GM19193 (cell line): ENCODE results near the gene VCX.
"Not testable (repeated sequence)": the region's sequence is repeated elsewhere in the genome, so short reads cannot be mapped to it uniquely, and the experiment has no call there.

Experiments used
- POLR2A ChIP-seq: IDR thresholded peaks from 4 replicates; pipeline ENCODE4 v1.6.1; 2011; ENCODE audit not compliant: insufficient read depth, insufficient read length; ENCODE audit errors: extremely low read depth

Gene VCX

DNA sequence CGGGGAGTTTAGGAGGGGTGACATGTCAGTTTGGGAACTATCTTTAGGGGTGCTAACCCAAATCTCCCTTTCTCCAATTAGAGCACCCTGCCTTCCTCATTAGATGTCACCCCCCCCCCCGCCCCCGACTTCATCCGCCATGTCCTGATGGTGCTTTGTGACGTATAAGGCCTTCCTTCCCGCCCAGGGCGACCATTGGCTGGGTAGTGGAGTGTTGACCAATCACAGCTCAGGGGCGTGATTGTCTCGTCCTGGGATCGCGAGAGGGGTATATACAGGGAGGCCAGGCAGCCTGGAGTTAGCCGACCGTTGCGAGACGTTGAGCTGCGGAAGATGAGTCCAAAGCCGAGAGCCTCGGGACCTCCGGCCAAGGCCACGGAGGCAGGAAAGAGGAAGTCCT is at the start of gene VCX:
Gene VCX, plus strand, starts transcription at position 301 of the 400 bp plus-strand sequence. Its CDS starts 33 bp downstream, at position 334.
- not testable (repeated sequence) for TF ChIP-seq POLR2A

GRCh38 chrX:7798327-7798726 is 44.6 kb upstream of the VCX start:
- no peak for TF ChIP-seq POLR2A

DNA sequence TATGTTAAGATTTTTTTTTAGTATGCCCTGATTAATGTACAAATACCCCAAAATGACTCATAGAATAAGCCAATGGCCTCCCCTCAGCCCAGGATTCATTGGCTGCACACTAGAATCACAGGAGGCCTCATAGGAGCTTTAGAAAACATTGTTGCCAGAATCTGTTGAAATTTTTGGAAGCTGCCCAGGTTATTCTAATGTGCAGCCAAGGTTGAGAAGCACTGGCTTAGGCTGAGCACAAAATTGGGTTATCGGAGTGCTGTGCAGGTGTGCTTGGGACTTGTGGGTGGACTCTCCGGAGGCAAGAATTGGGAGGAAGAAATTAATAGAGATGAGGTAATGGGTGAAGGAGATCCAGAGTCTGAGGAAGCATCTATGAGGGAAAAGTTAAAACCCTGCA is 41.3 kb upstream of the VCX start:
- no peak for TF ChIP-seq POLR2A

DNA sequence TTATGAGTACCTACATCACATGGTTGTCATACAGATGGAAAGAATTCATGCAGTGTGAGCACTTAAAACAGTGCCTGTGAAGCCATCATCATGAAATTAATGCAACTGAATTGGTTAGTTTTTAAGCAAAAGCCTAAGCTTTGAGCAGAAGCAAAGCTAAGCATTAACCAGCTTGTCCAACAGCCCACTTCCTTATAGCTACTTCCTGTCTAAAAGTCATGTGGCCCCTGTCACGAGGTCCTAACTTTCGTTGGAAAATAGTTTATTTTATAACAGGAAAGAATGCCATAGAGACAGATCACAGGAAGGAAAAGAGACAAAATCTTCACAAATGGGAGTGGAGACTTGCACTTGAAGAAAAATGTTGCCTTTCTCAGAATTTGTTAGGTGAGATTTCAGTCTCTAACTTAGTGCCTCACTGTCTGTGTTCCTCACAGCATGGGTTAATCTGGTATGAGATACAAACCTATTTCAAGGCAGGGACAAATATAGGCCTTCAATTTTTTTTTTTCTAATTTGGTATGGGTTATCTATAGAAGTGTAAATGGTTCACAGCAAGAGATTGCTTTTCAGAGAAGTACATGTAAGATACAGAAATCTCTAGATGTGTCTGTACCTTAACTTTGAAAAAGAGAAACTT is 27.7 kb upstream of the VCX start:
- TF ChIP-seq POLR2A, result no peak

GRCh38 chrX:7828594-7828993 is 14.4 kb upstream of the VCX start:
- TF ChIP-seq POLR2A, result no peak

DNA sequence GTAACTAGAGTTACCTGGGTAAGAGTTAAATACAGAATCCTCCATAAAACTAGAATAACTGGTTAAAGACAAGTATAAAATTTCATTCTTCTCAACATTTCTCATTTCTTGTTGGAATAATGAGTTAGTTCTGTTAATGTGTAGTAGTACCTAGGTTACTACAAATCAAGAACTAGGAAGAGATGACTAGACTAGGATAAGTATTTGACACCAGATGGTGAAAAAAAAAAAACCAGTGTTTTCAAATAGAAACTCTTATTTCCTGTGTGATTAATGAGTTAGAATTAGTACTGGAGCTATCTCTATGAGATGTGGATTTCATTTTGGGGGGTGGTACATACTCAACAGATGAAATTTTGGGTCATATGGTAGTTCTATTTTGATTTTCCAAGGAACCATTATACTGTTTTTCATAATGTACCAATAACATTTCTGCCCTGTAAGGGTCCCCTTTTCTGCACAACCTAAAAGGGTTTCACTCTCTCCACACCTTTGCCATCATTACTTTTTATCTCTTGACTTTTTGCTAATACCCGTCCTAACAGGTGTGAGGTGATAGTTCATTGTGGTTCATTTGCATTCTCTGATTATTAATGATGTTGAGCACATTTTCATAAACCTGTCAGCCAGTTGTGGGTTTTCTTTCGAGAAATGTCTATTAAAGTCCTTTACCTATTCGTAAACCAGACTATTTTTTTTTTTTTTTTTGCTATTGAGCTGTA is 1.7 kb upstream of the VCX start:
- no peak for TF ChIP-seq POLR2A

DNA sequence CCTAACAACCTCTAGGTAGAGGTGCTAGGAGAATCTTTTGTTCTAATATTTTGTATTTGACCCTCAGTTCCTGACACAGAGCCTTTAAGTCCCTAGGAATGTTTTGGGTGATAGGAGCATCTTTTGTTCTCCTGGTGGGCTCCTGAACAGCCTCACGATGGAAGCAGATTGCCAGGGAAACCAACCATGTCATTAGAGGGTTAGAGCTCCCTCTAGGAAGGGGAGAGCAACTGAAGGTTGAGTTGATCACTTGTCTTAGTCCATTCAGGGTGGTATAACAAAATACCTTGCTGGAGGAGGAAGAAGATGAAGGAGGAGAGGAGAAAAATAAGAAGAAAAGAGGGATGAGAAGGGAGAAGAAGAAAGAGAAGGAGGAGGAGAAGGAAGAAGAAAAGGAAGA is 9.2 kb downstream of the VCX start:
- no peak for TF ChIP-seq POLR2A

GRCh38 chrX:7872042-7872441 is 29.1 kb downstream of the VCX start:
- no peak for TF ChIP-seq POLR2A

DNA sequence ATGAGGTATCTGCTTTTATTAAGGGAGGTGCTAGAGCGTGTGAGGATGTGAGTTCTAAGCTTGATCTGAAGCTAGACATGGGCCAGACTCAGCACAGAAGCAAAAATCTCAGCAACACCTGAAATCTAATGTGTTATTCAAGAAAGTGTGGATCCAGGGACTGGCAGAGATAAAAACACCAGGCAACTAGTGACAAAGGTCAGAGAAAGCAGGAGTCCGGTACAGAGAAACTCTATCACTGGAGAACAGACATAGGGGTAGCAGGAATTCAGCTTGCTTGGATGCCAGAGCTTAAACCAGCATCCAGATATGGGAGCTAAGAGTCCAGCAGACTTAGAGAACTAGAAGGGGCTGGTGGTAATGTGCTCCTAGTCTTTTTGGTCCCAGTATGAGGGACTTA is 34.0 kb downstream of the VCX start:
- no peak for TF ChIP-seq POLR2A

GRCh38 chrX:7889135-7889534 is 46.2 kb downstream of the VCX start:
- TF ChIP-seq POLR2A, result no peak

GRCh38 chrX:7889680-7890079 is 46.7 kb downstream of the VCX start:
- TF ChIP-seq POLR2A, result no peak

- no peak for TF ChIP-seq POLR2A
These were observed 49.0 kb downstream of the VCX start for GRCh38 chrX:7891928-7892327.
